Karpas-422 (cell line): ENCODE data around the gene MAP3K7. TPM values are rescaled to one million over a fixed set of nuclear protein-coding genes. Genes with fewer than 3 reads are reported as not detected.
A peak's percentile ranks its signal among the peaks of the same experiment; 100 is the strongest.

Experiments used
- DNase-seq: peaks from one replicate; pipeline ENCODE4 v3.0.0-alpha.2; 2015
- H2AFZ ChIP-seq: fragments of 200-600 bp; sonication (generic); 2 replicates; pipeline ENCODE4 v1.6.1; 2014; ENCODE audit warnings: antibody characterized with exemption, low read length, mixed read lengths
- H3K27ac ChIP-seq: fragments of 200-600 bp; sonication (generic); 2 replicates; pipeline ENCODE4 v1.5.1; 2014; ENCODE audit warnings: mild to moderate bottlenecking, low read length, moderate library complexity
- H3K27me3 ChIP-seq: fragments of 200-600 bp; sonication (generic); 2 replicates; pipeline ENCODE4 v1.6.1; 2014; ENCODE audit warnings: low read length, mixed read lengths
- H3K36me3 ChIP-seq: fragments of 200-600 bp; sonication (generic); 2 replicates; pipeline ENCODE4 v1.6.1; 2014; ENCODE audit warnings: low read length, mixed read lengths; ENCODE audit not compliant: insufficient read depth
- H3K4me1 ChIP-seq: fragments of 200-600 bp; sonication (generic); 2 replicates; pipeline ENCODE4 v1.6.1; 2014; ENCODE audit warnings: mild to moderate bottlenecking, low read length, mixed read lengths
- H3K4me2 ChIP-seq: fragments of 200-600 bp; sonication (generic); 2 replicates; pipeline ENCODE4 v1.6.1; 2014; ENCODE audit warnings: low read length, low read depth, mild to moderate bottlenecking; ENCODE audit not compliant: poor library complexity, severe bottlenecking
- H3K4me3 ChIP-seq: fragments of 200-600 bp; sonication (generic); 2 replicates; pipeline ENCODE4 v1.5.1; 2014; ENCODE audit warnings: mild to moderate bottlenecking, antibody characterized with exemption, low read length, mixed read lengths
- H3K79me2 ChIP-seq: fragments of 200-600 bp; sonication (generic); 2 replicates; pipeline ENCODE4 v1.6.1; 2014; ENCODE audit warnings: mild to moderate bottlenecking, low read length, mixed read lengths
- H3K9ac ChIP-seq: fragments of 200-600 bp; sonication (generic); 2 replicates; pipeline ENCODE4 v1.6.0; 2014; ENCODE audit warnings: low read length
- H3K9me2 ChIP-seq: fragments of 200-600 bp; sonication (generic), shearing (Covaris generic); replicated peaks from 2 replicates; pipeline ENCODE4 v1.6.0; 2014; ENCODE audit warnings: mild to moderate bottlenecking, low read length, moderate library complexity; ENCODE audit not compliant: insufficient read depth
- H3K9me3 ChIP-seq: fragments of 300-700, 200-600 bp; sonication (generic); 2 replicates; pipeline ENCODE4 v1.6.1; 2014; ENCODE audit warnings: low read length, mixed read lengths
- H4K20me1 ChIP-seq: fragments of 200-600 bp; sonication (generic); 2 replicates; pipeline ENCODE4 v1.6.1; 2014; ENCODE audit warnings: mild to moderate bottlenecking, antibody characterized with exemption, low read length, low read depth; ENCODE audit not compliant: insufficient read depth
- total RNA-seq: library from RNA; depleted of rRNA; stranded (reverse); fragments of >200 nt; shearing (Covaris generic); gene quantifications from 2 replicates; pipeline ENCODE4 v1.2.3, GENCODE V29; 2014; ENCODE audit warnings: low replicate concordance

The MAP3K7 gene
- total RNA-seq, 1 experiment from 2014 or later: 91.9 TPM

DNA sequence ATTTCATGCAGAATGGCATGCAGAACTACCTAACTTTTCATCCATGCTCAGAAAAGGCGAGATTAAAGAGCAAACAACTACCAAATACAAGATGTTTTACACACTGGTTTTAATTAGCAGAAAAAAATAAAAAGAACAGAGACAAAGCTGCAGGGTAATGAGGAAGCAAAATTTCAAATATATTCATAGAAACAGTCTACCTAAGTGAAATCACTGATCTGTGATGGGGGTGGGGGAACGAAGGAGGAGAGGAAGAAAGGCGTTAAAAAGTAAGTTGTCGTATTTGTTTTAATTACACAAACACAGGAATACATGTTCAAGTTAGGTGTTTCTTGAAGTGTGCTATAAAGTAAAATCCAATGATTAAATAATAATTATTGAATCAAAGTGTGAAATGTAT, 42.1 kb downstream of the MAP3K7 start:
- H3K27ac ChIP-seq: no peak overlapping the region
- H3K27me3 ChIP-seq: no peaks in the 10 kb centered on the region
- H3K9me2 ChIP-seq: no peaks in the 10 kb centered on the region
- H3K36me3 ChIP-seq: peaks cover 48% of the 10 kb centered on the region
- H3K9ac ChIP-seq: no peak overlapping the region
- DNase-seq: no peak
- H3K4me2 ChIP-seq: no peak overlapping the region
- no peaks in the 10 kb centered on the region for H3K79me2 ChIP-seq
- no peaks in the 10 kb centered on the region for H3K9me3 ChIP-seq
- H2AFZ ChIP-seq: no peak overlapping the region
- no peak overlapping the region for H3K4me3 ChIP-seq
- peaks cover 28% of the 10 kb centered on the region for H3K4me1 ChIP-seq
- H4K20me1 ChIP-seq: no peaks in the 10 kb centered on the region

DNA sequence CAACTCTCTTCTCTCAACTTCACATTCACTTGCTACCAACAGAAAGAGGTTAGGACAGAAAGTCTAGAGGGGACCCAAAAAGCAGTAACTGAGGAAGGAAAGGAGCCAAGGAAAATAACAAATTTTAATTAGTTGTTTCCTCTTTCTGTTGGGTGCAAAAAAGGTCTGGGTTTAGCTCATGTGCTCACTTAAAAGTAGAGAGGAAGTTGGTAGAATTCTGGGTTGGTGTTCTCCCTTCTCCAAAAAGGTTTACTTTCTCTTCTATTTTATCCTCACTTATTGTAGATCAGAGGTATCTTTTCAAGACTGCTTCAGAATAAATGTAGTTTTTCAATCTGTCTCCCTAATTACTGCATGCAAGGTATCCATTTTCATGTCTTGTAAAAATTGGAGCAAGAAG, 42.8 kb downstream of the MAP3K7 start:
- DNase-seq: no peak

GRCh38 chr6:90541221-90541620, 45.7 kb downstream of the MAP3K7 start:
- H3K4me2 ChIP-seq: no peak overlapping the region
- peaks cover 31% of the 10 kb centered on the region for H3K36me3 ChIP-seq
- peaks cover 55% of the 10 kb centered on the region for H3K4me1 ChIP-seq
- no peak overlapping the region for H2AFZ ChIP-seq
- DNase-seq: no peak
- H3K4me3 ChIP-seq: no peak overlapping the region
- H3K9ac ChIP-seq: no peak overlapping the region
- no peaks in the 10 kb centered on the region for H3K27me3 ChIP-seq
- no peaks in the 10 kb centered on the region for H3K9me3 ChIP-seq
- H3K27ac ChIP-seq: no peak overlapping the region
- peaks cover 3% of the 10 kb centered on the region for H3K79me2 ChIP-seq
- no peaks in the 10 kb centered on the region for H3K9me2 ChIP-seq
- H4K20me1 ChIP-seq: no peaks in the 10 kb centered on the region

More for the DNA sequence above, 42.8 kb downstream of the MAP3K7 start:
- H3K9me3 ChIP-seq: no peaks in the 10 kb centered on the region
- peaks cover 35% of the 10 kb centered on the region for H3K4me1 ChIP-seq
- H4K20me1 ChIP-seq: no peaks in the 10 kb centered on the region
- H3K79me2 ChIP-seq: no peaks in the 10 kb centered on the region; the same call in 1 of the 2 replicates
- no peak overlapping the region for H3K27ac ChIP-seq
- H2AFZ ChIP-seq: no peak overlapping the region
- no peak overlapping the region for H3K4me2 ChIP-seq
- no peak overlapping the region for H3K9ac ChIP-seq
- no peaks in the 10 kb centered on the region for H3K27me3 ChIP-seq
- no peaks in the 10 kb centered on the region for H3K9me2 ChIP-seq
- peaks cover 48% of the 10 kb centered on the region for H3K36me3 ChIP-seq
- no peak overlapping the region for H3K4me3 ChIP-seq

DNA sequence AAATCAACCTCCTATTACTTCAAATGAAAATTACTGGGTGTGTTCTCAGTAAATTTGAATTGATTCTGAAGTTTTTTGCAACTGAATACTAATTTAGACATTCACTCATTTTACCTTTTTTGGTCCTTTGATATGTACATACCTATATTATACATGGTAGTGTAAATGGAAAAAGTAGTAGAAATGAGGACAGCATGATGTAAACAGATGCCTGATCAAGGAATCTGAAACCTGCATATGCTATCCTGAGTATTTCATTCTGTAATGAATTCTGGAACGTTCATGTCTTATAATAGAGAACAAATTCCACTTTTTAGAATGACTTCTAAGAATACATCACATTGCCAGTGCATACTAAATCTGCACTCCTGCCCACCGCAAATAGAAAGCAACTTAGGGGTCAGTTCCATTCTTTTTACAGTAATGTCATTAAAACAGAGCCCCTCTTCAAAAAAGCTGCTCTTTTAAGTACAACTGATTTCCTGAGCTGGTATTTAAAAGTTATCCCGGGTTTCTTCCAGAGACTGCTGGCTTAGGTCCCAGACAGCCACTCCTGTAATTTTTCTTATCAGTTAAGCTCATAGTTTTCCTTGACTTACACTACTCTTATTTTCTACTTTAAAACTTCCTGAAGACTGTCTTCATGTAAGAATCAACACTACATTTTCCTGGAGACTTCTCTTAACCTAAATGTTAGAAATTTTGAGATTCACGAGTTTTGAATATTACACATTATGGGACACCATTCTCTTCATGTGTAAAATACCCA, 48.4 kb downstream of the MAP3K7 start:
- Histone ChIP-seq H4K20me1 (no peaks in the 10 kb centered on the region), H3K4me3 (peak overlapping the region; percentile 38), H3K79me2 (peaks cover 12% of the 10 kb centered on the region), H3K36me3 (peaks cover 21% of the 10 kb centered on the region), H3K4me1 (peaks cover 69% of the 10 kb centered on the region), H3K9ac (peak overlapping the region; percentile 23), H3K9me2 (no peaks in the 10 kb centered on the region), H2AFZ (no peak overlapping the region), H3K27ac (peak overlapping the region; percentile 88), H3K27me3 (no peaks in the 10 kb centered on the region), H3K9me3 (no peaks in the 10 kb centered on the region), H3K4me2 (peak overlapping the region; percentile 67)
- no peak for DNase-seq

DNA sequence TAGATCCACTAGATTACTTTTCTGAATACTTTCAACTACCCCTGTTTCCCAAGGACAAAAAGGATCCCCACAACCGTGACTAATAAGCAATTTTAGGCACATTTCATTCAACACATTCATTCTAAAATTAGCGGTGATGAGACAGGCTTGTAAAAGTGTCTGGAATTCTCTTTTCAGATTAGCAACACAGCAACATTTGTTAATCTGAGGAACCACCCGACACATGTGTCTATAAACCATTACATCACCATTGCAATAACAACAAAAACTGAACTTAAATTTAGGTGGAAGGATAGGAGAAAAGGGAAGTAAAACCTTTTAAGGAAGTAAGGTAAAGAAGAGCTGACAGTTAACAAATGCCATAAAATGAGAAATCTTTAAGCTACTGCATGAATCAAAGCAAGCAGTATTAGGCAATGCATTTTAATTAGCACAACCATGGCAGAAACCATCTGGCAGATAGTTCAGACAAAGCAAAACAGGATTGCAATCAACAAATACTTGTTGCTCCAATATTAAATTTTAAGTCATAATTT, 49.1 kb downstream of the MAP3K7 start:
- H3K9ac ChIP-seq: peak overlapping the region; percentile 23; the same call in 1 of the 2 replicates
- DNase-seq: peak; percentile 86
- H4K20me1 ChIP-seq: no peaks in the 10 kb centered on the region
- peak overlapping the region; percentile 88 for H3K27ac ChIP-seq
- H3K27me3 ChIP-seq: no peaks in the 10 kb centered on the region
- H3K79me2 ChIP-seq: peaks cover 12% of the 10 kb centered on the region
- no peaks in the 10 kb centered on the region for H3K9me2 ChIP-seq
- H3K4me2 ChIP-seq: peak overlapping the region; percentile 67
- H3K4me3 ChIP-seq: peak overlapping the region; percentile 38
- peaks cover 21% of the 10 kb centered on the region for H3K36me3 ChIP-seq
- H2AFZ ChIP-seq: no peak overlapping the region
- no peaks in the 10 kb centered on the region for H3K9me3 ChIP-seq
- peaks cover 75% of the 10 kb centered on the region for H3K4me1 ChIP-seq

- Histone ChIP-seq H3K27ac (peak overlapping the region; percentile 88), H3K4me2 (no peak overlapping the region), H3K27me3 (no peaks in the 10 kb centered on the region), H3K79me2 (peaks cover 12% of the 10 kb centered on the region), H3K9me3 (no peaks in the 10 kb centered on the region), H3K36me3 (peaks cover 16% of the 10 kb centered on the region; the same call in 1 of the 2 replicates), H3K9me2 (no peaks in the 10 kb centered on the region), H3K4me1 (peaks cover 78% of the 10 kb centered on the region), H3K4me3 (no peak overlapping the region), H2AFZ (no peak overlapping the region), H4K20me1 (no peaks in the 10 kb centered on the region), H3K9ac (no peak overlapping the region)
- DNase-seq: no peak
Observed at GRCh38 chr6:90537027-90537426, 49.8 kb downstream of the MAP3K7 start.

GRCh38 chr6:90536520-90536919, 50.4 kb downstream of the MAP3K7 start:
- no peaks in the 10 kb centered on the region for H4K20me1 ChIP-seq
- peaks cover 78% of the 10 kb centered on the region for H3K4me1 ChIP-seq
- H3K4me2 ChIP-seq: no peak overlapping the region
- H3K9me2 ChIP-seq: no peaks in the 10 kb centered on the region
- no peaks in the 10 kb centered on the region for H3K27me3 ChIP-seq
- no peak overlapping the region for H3K4me3 ChIP-seq
- no peak overlapping the region for H3K9ac ChIP-seq
- no peak overlapping the region for H3K27ac ChIP-seq
- no peak for DNase-seq
- H3K9me3 ChIP-seq: no peaks in the 10 kb centered on the region
- no peak overlapping the region for H2AFZ ChIP-seq
- H3K36me3 ChIP-seq: peaks cover 16% of the 10 kb centered on the region; the same call in 1 of the 2 replicates
- H3K79me2 ChIP-seq: peaks cover 12% of the 10 kb centered on the region

DNA sequence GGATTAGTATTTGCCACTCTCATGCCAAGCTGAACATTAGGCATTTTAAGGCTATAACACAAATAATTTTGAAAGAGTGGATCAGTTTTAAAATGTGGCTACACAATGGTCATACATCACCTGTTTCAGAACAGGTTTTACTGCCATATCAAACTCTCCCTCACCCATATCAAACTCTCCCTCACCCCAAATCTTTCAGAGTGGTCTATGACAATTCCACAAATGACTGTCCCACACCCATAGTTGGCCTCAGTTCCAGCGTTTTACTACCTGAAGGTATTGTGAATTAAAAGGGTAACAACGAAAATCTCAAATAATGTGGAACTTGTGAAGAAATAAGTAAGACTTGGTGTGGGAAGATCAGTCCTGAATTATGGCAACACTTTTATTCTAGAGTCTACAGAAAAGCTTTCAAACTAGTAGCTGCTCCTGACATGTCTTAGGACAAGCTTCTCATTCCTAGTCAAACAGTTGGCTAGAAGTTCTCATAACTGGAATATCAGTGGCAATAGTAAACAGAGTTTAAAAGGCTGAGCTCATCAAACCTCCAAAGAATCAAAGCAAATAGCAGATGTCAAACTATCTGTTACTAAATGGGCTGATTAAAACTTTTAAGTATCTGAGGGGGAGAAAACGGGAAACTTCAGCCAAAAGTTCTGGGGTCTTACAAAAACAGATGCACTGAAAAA, 52.4 kb downstream of the MAP3K7 start:
- peaks cover 67% of the 10 kb centered on the region for H3K4me1 ChIP-seq
- no peaks in the 10 kb centered on the region for H3K27me3 ChIP-seq
- H2AFZ ChIP-seq: no peak overlapping the region
- no peaks in the 10 kb centered on the region for H4K20me1 ChIP-seq
- no peak for DNase-seq
- no peaks in the 10 kb centered on the region for H3K9me3 ChIP-seq
- no peak overlapping the region for H3K9ac ChIP-seq
- no peak overlapping the region for H3K4me2 ChIP-seq
- H3K9me2 ChIP-seq: no peaks in the 10 kb centered on the region
- H3K36me3 ChIP-seq: peaks cover 20% of the 10 kb centered on the region; the same call in 1 of the 2 replicates
- no peak overlapping the region for H3K27ac ChIP-seq
- peaks cover 17% of the 10 kb centered on the region for H3K79me2 ChIP-seq
- no peak overlapping the region for H3K4me3 ChIP-seq
